GM12878 (cell line): Measurements from ENCODE around the gene SPN. TPM values are rescaled to one million over a fixed set of nuclear protein-coding genes. Genes with fewer than 3 reads are reported as not detected.

Experiments
- ATAC-seq: fragments of 200-7000 bp; cut with Tn5 transposase; 3 replicates; pipeline ENCODE4 v1.9.1; 2020; ENCODE audit warnings: mild to moderate bottlenecking, moderate library complexity
- BruUV-seq: library from RNA; stranded (reverse); fragments of 400-500 nt; replicated peaks from 2 replicates; lab custom pipeline; 2021; lab: Mats Ljungman, UMichigan
- CTCF ChIA-PET: fragments of 300-600 bp; sonication (Branson Sonifier 250); formaldehyde crosslinking; extraction: SDS; loops from one replicate; lab custom pipeline; 2021; ENCODE audit warnings: inconsistent platforms; lab: Yijun Ruan, JAX
- POLR2A ChIA-PET: fragments of 350-600 bp; formaldehyde crosslinking; extraction: SDS; loops from one replicate; lab custom pipeline; 2021; ENCODE audit warnings: inconsistent platforms; lab: Charles Lee
- RAD21 ChIA-PET: fragments of 300-600 bp; sonication (Branson Sonifier 250); formaldehyde crosslinking; loops from one replicate; lab custom pipeline; 2023; ENCODE audit warnings: antibody characterized with exemption; ENCODE audit not compliant: unreplicated experiment; lab: Charles Lee
- SMC1A ChIA-PET: fragments of 300-600 bp; sonication (Branson Sonifier 250); formaldehyde crosslinking; loops from one replicate; lab custom pipeline; 2023; ENCODE audit not compliant: unreplicated experiment, uncharacterized antibody; lab: Charles Lee
- DNase-seq: peaks from one replicate; pipeline ENCODE4 v3.0.0-alpha.2; 2011; ENCODE audit warnings: low read depth, low spot score
- FAIRE-seq: peaks from 3 replicates; lab custom pipeline; 2011; peaks lifted over from hg19 to GRCh38; lab: Jason Lieb, UNC
- H2AFZ ChIP-seq: 2 replicates; pipeline ENCODE4 v1.6.0; 2011; ENCODE audit warnings: low read depth, low read length, control low read depth; ENCODE audit not compliant: control insufficient read depth
- H3K27ac ChIP-seq: 2 replicates; pipeline ENCODE4 v1.5.1; 2011; ENCODE audit warnings: control low read depth; ENCODE audit not compliant: control insufficient read depth, insufficient read depth
- H3K27me3 ChIP-seq, 2 experiments: replicated peaks in 1 of 2; 2 replicates each; pipeline versions ENCODE4 v1.6.0 to v1.6.1; 2011; ENCODE audit warnings: low read length in 1 of 2; ENCODE audit not compliant: control insufficient read depth in 2 of 2, insufficient read depth in 2 of 2
- H3K36me3 ChIP-seq, 2 experiments: 2 replicates each; pipeline ENCODE4 v1.5.1; 2011; ENCODE audit warnings: low read length in 1 of 2; ENCODE audit not compliant: control insufficient read depth in 2 of 2, insufficient read depth in 2 of 2
- H3K4me1 ChIP-seq: 2 replicates; pipeline ENCODE4 v1.6.1; 2011; ENCODE audit warnings: mild to moderate bottlenecking, low read length, moderate library complexity, mixed read lengths; ENCODE audit not compliant: control insufficient read depth, insufficient read depth
- H3K4me2 ChIP-seq: 2 replicates; pipeline ENCODE4 v1.6.0; 2011; ENCODE audit warnings: control low read depth; ENCODE audit not compliant: control insufficient read depth, insufficient read depth
- H3K4me3 ChIP-seq: fragments of 200-600 bp; sonication (generic); 2 replicates; pipeline ENCODE4 v1.5.1; 2016
- H3K79me2 ChIP-seq: 2 replicates; pipeline ENCODE4 v1.6.0; 2011; ENCODE audit warnings: low read length; ENCODE audit not compliant: control insufficient read depth, insufficient read depth
- H3K9ac ChIP-seq: 2 replicates; pipeline ENCODE4 v1.8.0; 2011; ENCODE audit warnings: low read length, control low read depth, mixed read lengths; ENCODE audit not compliant: control insufficient read depth, insufficient read depth
- H3K9me3 ChIP-seq: replicated peaks from 3 replicates; pipeline ENCODE4 v1.5.1; 2011; ENCODE audit warnings: mild to moderate bottlenecking, low read length; ENCODE audit not compliant: control insufficient read depth, insufficient read depth
- H4K20me1 ChIP-seq: 2 replicates; pipeline ENCODE4 v1.6.0; 2011; ENCODE audit not compliant: control insufficient read depth, insufficient read depth
- BACH1 ChIP-seq: fragments of 450-650 bp; IDR thresholded peaks from 2 replicates; pipeline ENCODE4 v1.6.1; 2017; ENCODE audit warnings: mild to moderate bottlenecking, borderline replicate concordance
- EZH2 ChIP-seq: IDR thresholded peaks from 2 replicates; pipeline ENCODE4 v1.6.1; 2012; ENCODE audit warnings: low read depth, mild to moderate bottlenecking, control low read depth, inconsistent platforms, low read length, borderline replicate concordance; ENCODE audit not compliant: control insufficient read depth
- KAT2A ChIP-seq: conservative IDR thresholded peaks from 2 replicates; pipeline ENCODE4 v1.6.1; 2011; ENCODE audit warnings: low read depth, low read length; ENCODE audit not compliant: control insufficient read depth
- NR2C2 ChIP-seq: IDR thresholded peaks from 2 replicates; pipeline ENCODE4 v1.6.1; 2011; ENCODE audit warnings: borderline replicate concordance, low read depth; ENCODE audit not compliant: control insufficient read depth, insufficient read length
- POLR2AphosphoS2 ChIP-seq: IDR thresholded peaks from 2 replicates; pipeline ENCODE4 v1.6.1; 2011; ENCODE audit warnings: low read depth, mild to moderate bottlenecking, low read length, improper control_type of control experiment, moderate library complexity
- SMAD5 ChIP-seq: IDR thresholded peaks from 2 replicates; pipeline ENCODE4 v1.6.1; 2016; ENCODE audit warnings: antibody characterized with exemption, low read depth
- SRF ChIP-seq, 2 experiments: IDR thresholded peaks; 2 replicates each; pipeline ENCODE4 v1.6.1; 2011; ENCODE audit warnings: low read depth in 2 of 2, low read length in 2 of 2, mild to moderate bottlenecking in 1 of 2, moderate library complexity in 1 of 2
- SUZ12 ChIP-seq: fragments of 200-600 bp; sonication (generic); IDR thresholded peaks from one replicate; pipeline ENCODE4 v1.6.1; 2018; ENCODE audit warnings: antibody characterized with exemption, mild to moderate bottlenecking; ENCODE audit not compliant: unreplicated experiment
- ZBTB4 ChIP-seq: fragments of 450-650 bp; formaldehyde crosslinking; IDR thresholded peaks from 2 replicates; pipeline ENCODE4 v1.4.0; 2022; ENCODE audit warnings: mild to moderate bottlenecking, moderate library complexity
- WGBS: methylation state at CpG from one replicate; pipeline ENCODE4 v1.1.6; 2016; ENCODE audit warnings: low lambda C conversion rate; ENCODE audit not compliant: insufficient replicate concordance, insufficient coverage; ENCODE audit errors: missing lambda C conversion rate; 5-methylcytosine and 5-hydroxymethylcytosine counted together
- in situ Hi-C: fragments of 300-500 bp; cut with MboI; formaldehyde crosslinking; loops from 9 replicates; pipeline ENCODE4 v1.14.3; 2018; ENCODE audit warnings: mixed read lengths
- intact Hi-C: fragments of 100-400 bp; cut with micrococcal nuclease; formaldehyde crosslinking; loops from one replicate; pipeline ENCODE4 v1.14.2; 2022; ENCODE audit not compliant: unreplicated experiment
- polyA plus RNA-seq, 11 experiments: library from polyadenylated mRNA; depleted of rRNA in 4 of 11; unstranded in 6 of 11; stranded (reverse) in 5 of 11; fragments of >200 nt; fragmentation: Nextera tagmentation in 4 of 11; fragmentation: Illumina TruSeq in 1 of 11; extraction: Ambion mirVana in 4 of 11; extraction: Trizol in 1 of 11; gene quantifications; 1 replicate in 1 of 11; 2 replicates in 10 of 11; pipeline versions ENCODE4 v1.2.1 to v1.2.3, GENCODE V29; 2011 to 2016; ENCODE audit warnings: inconsistent platforms in 2 of 11, missing spikeins in 2 of 11, low read depth in 1 of 11
- total RNA-seq, 4 experiments: library from RNA; depleted of rRNA in 3 of 4; stranded (reverse); fragments of >200 nt in 3 of 4; fragmentation: Illumina TruSeq in 1 of 4; extraction: Trizol in 1 of 4; gene quantifications; 2 replicates each; pipeline versions ENCODE4 v1.2.1 to v1.2.3, GENCODE V29; 2013 to 2021
- TF ChIP-seq, protein P1 (sequence below): IDR thresholded peaks from 2 replicates; pipeline ENCODE4 v1.6.1; 2012; ENCODE audit warnings: mild to moderate bottlenecking, low read depth, low read length
- TF ChIP-seq, protein P2 (sequence below): fragments of 450-650 bp; IDR thresholded peaks from 2 replicates; pipeline ENCODE4 v1.6.1; 2016; ENCODE audit warnings: mild to moderate bottlenecking

The SPN gene
- total and polyA plus RNA-seq, 10 of the 15 experiments (the other 5 are each of a cell fraction or from before 2014, with no cell fraction given) = 16.2 to 173 (median 92.7) TPM

GRCh38 chr16:29643596-29643995 is 19.5 kb upstream of the SPN start:
- 0 out of 2 replicates have a peak overlapping the region, but pooled peaks have one; percentile 57 for H3K4me2 ChIP-seq
- BruUV-seq = no TSS peak
- POLR2A ChIA-PET = interaction anchor here (0.6 to 3.2 kb wide), 6 partner anchors 9 to 86 kb away, joined by 3 to 38 read pairs (median 9); partner anchors contain the start of genes QPRT and SPN
- WGBS = 63% methylated on average over 7 of the region's 7 CpGs
- no peak overlapping the region for H2AFZ ChIP-seq
- no peaks in the 10 kb centered on the region for H4K20me1 ChIP-seq
- ATAC-seq (no peak), FAIRE-seq (no peak), DNase-seq (no peak)
- TF ChIP-seq SRF (IDR thresholded peaks at IDR 0.05; ENCODE audit: low read depth in 2 of 2, low read length in 2 of 2) = no peak
- TF ChIP-seq, protein P1, sequence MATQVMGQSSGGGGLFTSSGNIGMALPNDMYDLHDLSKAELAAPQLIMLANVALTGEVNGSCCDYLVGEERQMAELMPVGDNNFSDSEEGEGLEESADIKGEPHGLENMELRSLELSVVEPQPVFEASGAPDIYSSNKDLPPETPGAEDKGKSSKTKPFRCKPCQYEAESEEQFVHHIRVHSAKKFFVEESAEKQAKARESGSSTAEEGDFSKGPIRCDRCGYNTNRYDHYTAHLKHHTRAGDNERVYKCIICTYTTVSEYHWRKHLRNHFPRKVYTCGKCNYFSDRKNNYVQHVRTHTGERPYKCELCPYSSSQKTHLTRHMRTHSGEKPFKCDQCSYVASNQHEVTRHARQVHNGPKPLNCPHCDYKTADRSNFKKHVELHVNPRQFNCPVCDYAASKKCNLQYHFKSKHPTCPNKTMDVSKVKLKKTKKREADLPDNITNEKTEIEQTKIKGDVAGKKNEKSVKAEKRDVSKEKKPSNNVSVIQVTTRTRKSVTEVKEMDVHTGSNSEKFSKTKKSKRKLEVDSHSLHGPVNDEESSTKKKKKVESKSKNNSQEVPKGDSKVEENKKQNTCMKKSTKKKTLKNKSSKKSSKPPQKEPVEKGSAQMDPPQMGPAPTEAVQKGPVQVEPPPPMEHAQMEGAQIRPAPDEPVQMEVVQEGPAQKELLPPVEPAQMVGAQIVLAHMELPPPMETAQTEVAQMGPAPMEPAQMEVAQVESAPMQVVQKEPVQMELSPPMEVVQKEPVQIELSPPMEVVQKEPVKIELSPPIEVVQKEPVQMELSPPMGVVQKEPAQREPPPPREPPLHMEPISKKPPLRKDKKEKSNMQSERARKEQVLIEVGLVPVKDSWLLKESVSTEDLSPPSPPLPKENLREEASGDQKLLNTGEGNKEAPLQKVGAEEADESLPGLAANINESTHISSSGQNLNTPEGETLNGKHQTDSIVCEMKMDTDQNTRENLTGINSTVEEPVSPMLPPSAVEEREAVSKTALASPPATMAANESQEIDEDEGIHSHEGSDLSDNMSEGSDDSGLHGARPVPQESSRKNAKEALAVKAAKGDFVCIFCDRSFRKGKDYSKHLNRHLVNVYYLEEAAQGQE = no peak
- no peak for TF ChIP-seq NR2C2
- no peak for TF ChIP-seq BACH1
- TF ChIP-seq, protein P2, sequence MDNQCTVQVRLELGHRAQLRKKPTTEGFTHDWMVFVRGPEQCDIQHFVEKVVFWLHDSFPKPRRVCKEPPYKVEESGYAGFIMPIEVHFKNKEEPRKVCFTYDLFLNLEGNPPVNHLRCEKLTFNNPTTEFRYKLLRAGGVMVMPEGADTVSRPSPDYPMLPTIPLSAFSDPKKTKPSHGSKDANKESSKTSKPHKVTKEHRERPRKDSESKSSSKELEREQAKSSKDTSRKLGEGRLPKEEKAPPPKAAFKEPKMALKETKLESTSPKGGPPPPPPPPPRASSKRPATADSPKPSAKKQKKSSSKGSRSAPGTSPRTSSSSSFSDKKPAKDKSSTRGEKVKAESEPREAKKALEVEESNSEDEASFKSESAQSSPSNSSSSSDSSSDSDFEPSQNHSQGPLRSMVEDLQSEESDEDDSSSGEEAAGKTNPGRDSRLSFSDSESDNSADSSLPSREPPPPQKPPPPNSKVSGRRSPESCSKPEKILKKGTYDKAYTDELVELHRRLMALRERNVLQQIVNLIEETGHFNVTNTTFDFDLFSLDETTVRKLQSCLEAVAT = no peak
- TF ChIP-seq EZH2 = no peak
- TF ChIP-seq POLR2AphosphoS2 = no peak
- no peak for TF ChIP-seq ZBTB4 (CRISPR knock-in tag)
- no peak for TF ChIP-seq SMAD5
- TF ChIP-seq SUZ12 = no peak
- no peak for TF ChIP-seq KAT2A
- H3K4me1 ChIP-seq = peaks cover 46% of the 10 kb centered on the region
- H3K9me3 ChIP-seq = no peaks in the 10 kb centered on the region; the same call in 2 of the 3 replicates
- CTCF ChIA-PET = interaction anchor here (1.0 to 4.0 kb wide), 11 partner anchors 9 to 205 kb away, joined by 3 to 32 read pairs (median 3); no protein-coding TSS in a partner anchor
- H3K79me2 ChIP-seq = no peaks in the 10 kb centered on the region
- peak overlapping the region; percentile 21; the same call in 1 of the 2 replicates for H3K9ac ChIP-seq
- in situ Hi-C loops (no loop called here), intact Hi-C loops (loop anchor here (5.0 kb wide), 1 partner anchor 34 kb away; the partner anchor contains the start of gene QPRT)
- SMC1A ChIA-PET = interaction anchor here (0.8 to 4.0 kb wide), 15 partner anchors 8 to 146 kb away, joined by 3 to 51 read pairs (median 4); partner anchors contain the start of genes QPRT and SPN
- peak overlapping the region; percentile 90 for H3K27ac ChIP-seq
- H3K27me3 ChIP-seq = no peaks in the 10 kb centered on the region
- no peaks in the 10 kb centered on the region for H3K36me3 ChIP-seq
- RAD21 ChIA-PET = interaction anchor here (1.0 to 4.8 kb wide), 6 partner anchors 10 to 173 kb away, joined by 3 to 98 read pairs (median 5); partner anchors contain the start of genes PAGR1, QPRT and SPN
- no peak overlapping the region for H3K4me3 ChIP-seq
